Tibial artery (tissue), 4 donors: ENCODE results near the gene TMEM9B.
"Not testable (repeated sequence)": the region's sequence is repeated elsewhere in the genome, so short reads cannot be mapped to it uniquely, and the experiment has no call there.

Experiments
- DNase-seq, 2 donors: peaks; one replicate each; pipeline ENCODE4 v3.0.0-alpha.2; 2019
- H3K27ac ChIP-seq, 2 donors: fragments of 200-600 bp; sonication (generic) in 1 of 2; 1 replicate in 1 of 2; 2 replicates in 1 of 2; pipeline ENCODE4 v1.5.1; 2018 to 2019; ENCODE audit warnings: mild to moderate bottlenecking in 1 of 2
- H3K27me3 ChIP-seq, 2 donors: fragments of 200-600 bp; sonication (generic) in 1 of 2; one replicate each; pipeline versions ENCODE4 v1.5.1 to v1.6.0; 2016 to 2019
- H3K36me3 ChIP-seq, 3 donors: fragments of 200-600 bp; sonication (generic) in 2 of 3; one replicate each; pipeline ENCODE4 v1.5.1; 2016 to 2019; ENCODE audit warnings: mild to moderate bottlenecking in 2 of 3
- H3K4me1 ChIP-seq, 4 donors: fragments of 200-600 bp; sonication (generic) in 2 of 4; 1 replicate in 3 of 4; 2 replicates in 1 of 4; pipeline ENCODE4 v1.5.1; 2016 to 2019
- H3K4me3 ChIP-seq, 2 donors: fragments of 200-600 bp; sonication (generic) in 1 of 2; 1 replicate in 1 of 2; 2 replicates in 1 of 2; pipeline ENCODE4 v1.5.1; 2018 to 2019; ENCODE audit warnings: mild to moderate bottlenecking in 2 of 2
- H3K9me3 ChIP-seq, 3 donors: fragments of 200-600 bp; sonication (generic) in 1 of 3; one replicate each; pipeline ENCODE4 v1.5.1; 2016 to 2019
- CTCF ChIP-seq, 2 experiments: fragments of 200-600 bp in 1 of 2; fragments of 450-650 bp in 1 of 2; IDR thresholded peaks; one replicate each; pipeline ENCODE4 v1.5.1; 2017 to 2019; ENCODE audit warnings: antibody characterized with exemption in 2 of 2, mild to moderate bottlenecking in 1 of 2, moderate library complexity in 1 of 2
- intact Hi-C: fragments of 100-400 bp; cut with DNase I; formaldehyde crosslinking; loops from one replicate; pipeline ENCODE4 v1.15.0; 2023; ENCODE audit warnings: low total_unique reads

The TMEM9B gene

GRCh38 chr11:8997451-8997850 lies 33.2 kb upstream of the TMEM9B start:
- H3K4me1 ChIP-seq: no peaks in the 10 kb centered on the region
- no peak for TF ChIP-seq CTCF (IDR thresholded peaks at IDR 0.05)
- H3K9me3 ChIP-seq: no peaks in the 10 kb centered on the region
- H3K27ac ChIP-seq: no peak overlapping the region
- H3K27me3 ChIP-seq: no peaks in the 10 kb centered on the region
- H3K36me3 ChIP-seq: no peaks in the 10 kb centered on the region
- no peak for DNase-seq
- H3K4me3 ChIP-seq: no peak overlapping the region
- intact Hi-C loops: no loop called here

DNA sequence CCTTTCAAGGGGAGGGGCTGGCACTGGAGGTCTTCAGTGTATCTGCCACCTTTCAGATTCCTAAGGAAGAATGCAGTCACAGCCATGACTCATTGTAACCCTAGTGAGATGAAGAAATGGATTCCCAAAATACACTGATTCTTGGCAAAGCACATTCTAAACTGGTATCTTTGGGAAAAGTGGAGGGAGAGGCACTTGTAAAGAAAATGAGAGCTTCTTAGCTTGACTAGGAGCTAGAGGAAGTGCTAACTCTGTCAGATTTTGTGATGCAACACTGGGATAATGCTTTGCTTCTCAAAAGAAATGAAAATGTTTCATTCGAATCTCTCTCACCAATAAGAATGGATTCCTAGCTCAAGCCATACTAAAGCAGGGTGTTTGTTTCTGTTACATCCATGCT lies 25.2 kb upstream of the TMEM9B start:
- no peak overlapping the region for H3K27ac ChIP-seq
- H3K36me3 ChIP-seq: no peaks in the 10 kb centered on the region
- intact Hi-C loops: no loop called here
- DNase-seq: no peak
- H3K4me1 ChIP-seq: peaks cover 0 to 12% (median 6%) of the 10 kb centered on the region in 4 donors
- H3K4me3 ChIP-seq: no peak overlapping the region
- H3K9me3 ChIP-seq: no peaks in the 10 kb centered on the region
- H3K27me3 ChIP-seq: no peaks in the 10 kb centered on the region
- TF ChIP-seq CTCF (IDR thresholded peaks at IDR 0.05): no peak

GRCh38 chr11:8988329-8989234 lies 24.3 kb upstream of the TMEM9B start:
- no peaks in the 10 kb centered on the region for H3K27me3 ChIP-seq
- no peaks in the 10 kb centered on the region for H3K9me3 ChIP-seq
- H3K4me3 ChIP-seq: no peak overlapping the region
- intact Hi-C loops: no loop called here
- TF ChIP-seq CTCF (IDR thresholded peaks at IDR 0.05): no peak
- H3K4me1 ChIP-seq: peaks cover 0 to 12% (median 6%) of the 10 kb centered on the region in 4 donors
- no peak overlapping the region for H3K27ac ChIP-seq
- no peaks in the 10 kb centered on the region for H3K36me3 ChIP-seq
- DNase-seq: no peak

DNA sequence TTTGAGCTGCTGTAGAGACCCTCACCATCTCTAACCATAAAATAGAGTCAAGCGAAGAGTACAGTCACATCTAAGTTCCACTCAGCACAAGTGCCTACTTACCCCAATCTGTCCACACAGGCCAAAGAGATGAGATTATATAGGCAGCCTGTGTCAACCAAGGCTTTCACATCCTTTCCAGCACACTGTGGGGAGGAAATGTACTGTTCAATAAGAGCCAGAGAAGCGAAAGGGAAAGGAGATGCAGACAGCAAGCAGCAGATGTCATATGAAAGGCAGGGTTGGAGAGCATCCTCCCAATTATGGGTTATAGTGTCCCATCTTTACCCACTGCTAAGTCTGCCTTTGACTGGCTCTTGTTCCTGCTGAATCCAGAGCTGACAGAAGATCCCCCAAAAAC lies 23.2 kb upstream of the TMEM9B start:
- Histone ChIP-seq H3K27ac (no peak overlapping the region), H3K4me1 (peaks cover 0 to 12% (median 6%) of the 10 kb centered on the region in 4 donors), H3K9me3 (no peaks in the 10 kb centered on the region), H3K27me3 (no peaks in the 10 kb centered on the region), H3K4me3 (no peak overlapping the region), H3K36me3 (no peaks in the 10 kb centered on the region)
- TF ChIP-seq CTCF (IDR thresholded peaks at IDR 0.05): no peak
- intact Hi-C loops: no loop called here
- no peak for DNase-seq

GRCh38 chr11:8986772-8987171 lies 22.5 kb upstream of the TMEM9B start:
- DNase-seq, intact Hi-C loops, H3K9me3 ChIP-seq, H3K4me3 ChIP-seq, H3K36me3 ChIP-seq, H3K27ac ChIP-seq, H3K27me3 ChIP-seq: not testable (repeated sequence)
- peaks cover 0 to 12% (median 6%) of the 10 kb centered on the region in 4 donors for H3K4me1 ChIP-seq

GRCh38 chr11:8985462-8985861 lies 21.2 kb upstream of the TMEM9B start:
- H3K9me3 ChIP-seq: no peaks in the 10 kb centered on the region
- intact Hi-C loops: no loop called here
- peaks cover 0 to 12% (median 6%) of the 10 kb centered on the region in 4 donors for H3K4me1 ChIP-seq
- H3K27me3 ChIP-seq: no peaks in the 10 kb centered on the region
- H3K27ac ChIP-seq: no peak overlapping the region
- no peaks in the 10 kb centered on the region for H3K36me3 ChIP-seq
- H3K4me3 ChIP-seq: no peak overlapping the region
- DNase-seq: no peak
- no peak for TF ChIP-seq CTCF (IDR thresholded peaks at IDR 0.05)
